ENCODE results near the gene ZMYND12.

Gene ZMYND12

DNA sequence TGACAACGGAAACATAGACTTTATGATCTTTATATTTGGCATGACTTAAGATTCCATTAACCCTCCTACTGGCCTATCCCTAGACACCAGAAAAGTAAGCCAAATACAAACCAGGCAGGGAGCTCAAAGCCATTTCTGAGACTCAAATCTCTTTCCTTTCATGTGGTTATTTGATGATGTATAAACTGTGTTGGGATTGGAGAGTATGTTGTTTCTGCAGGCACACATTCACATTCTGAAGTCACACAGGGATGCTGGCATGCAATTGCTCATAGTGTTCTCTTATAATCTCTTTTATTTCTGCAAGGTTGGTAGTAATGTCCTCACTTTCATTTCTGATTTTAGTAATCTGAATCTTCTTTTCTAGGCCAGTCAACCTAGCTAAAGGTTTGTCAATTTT is 5.8 kb downstream of the ZMYND12 start:
- in situ Hi-C loops (cut with MboI; ENCODE audit: low pct_unique_long_range_greater_than_20kb, low sequenced_read_pairs), result no loop called here

DNA sequence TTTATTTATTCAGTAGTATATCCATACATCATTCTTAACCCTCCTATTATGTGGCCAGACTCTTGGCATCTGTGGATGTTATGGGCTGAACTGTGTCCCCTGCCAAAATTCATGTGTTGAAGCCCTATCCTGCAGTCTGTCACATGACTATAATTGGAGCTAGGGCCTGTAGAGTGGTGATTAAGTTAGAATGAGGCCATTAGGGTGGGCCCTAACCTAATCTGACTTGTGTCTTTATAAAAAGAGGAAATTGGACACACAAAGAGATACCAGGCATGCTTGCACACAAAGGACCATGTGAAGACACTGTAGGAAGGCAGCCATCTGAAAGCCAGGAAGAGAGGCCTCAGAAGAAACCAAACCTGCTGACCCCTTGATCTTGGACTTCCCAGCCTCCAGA is 6.6 kb downstream of the ZMYND12 start:
- DNase-seq, result no peak
- in situ Hi-C loops (cut with MboI; ENCODE audit: low pct_unique_long_range_greater_than_20kb, low sequenced_read_pairs), result no loop called here

More for the DNA sequence above, 5.8 kb downstream of the ZMYND12 start:
- no peak for DNase-seq

GRCh38 chr1:42442662-42443061 is 13.2 kb downstream of the ZMYND12 start:
- in situ Hi-C loops (cut with MboI; ENCODE audit: low pct_unique_long_range_greater_than_20kb, low sequenced_read_pairs), result no loop called here

GRCh38 chr1:42439940-42440339 is 15.9 kb downstream of the ZMYND12 start:
- in situ Hi-C loops (cut with MboI; ENCODE audit: low pct_unique_long_range_greater_than_20kb, low sequenced_read_pairs), result no loop called here
- no peak for DNase-seq

More at GRCh38 chr1:42442662-42443061, 13.2 kb downstream of the ZMYND12 start:
- DNase-seq, result no peak

GRCh38 chr1:42434340-42434739 is 21.5 kb downstream of the ZMYND12 start:
- in situ Hi-C loops (cut with MboI; ENCODE audit: low pct_unique_long_range_greater_than_20kb, low sequenced_read_pairs), result no loop called here
- DNase-seq, result no peak

DNA sequence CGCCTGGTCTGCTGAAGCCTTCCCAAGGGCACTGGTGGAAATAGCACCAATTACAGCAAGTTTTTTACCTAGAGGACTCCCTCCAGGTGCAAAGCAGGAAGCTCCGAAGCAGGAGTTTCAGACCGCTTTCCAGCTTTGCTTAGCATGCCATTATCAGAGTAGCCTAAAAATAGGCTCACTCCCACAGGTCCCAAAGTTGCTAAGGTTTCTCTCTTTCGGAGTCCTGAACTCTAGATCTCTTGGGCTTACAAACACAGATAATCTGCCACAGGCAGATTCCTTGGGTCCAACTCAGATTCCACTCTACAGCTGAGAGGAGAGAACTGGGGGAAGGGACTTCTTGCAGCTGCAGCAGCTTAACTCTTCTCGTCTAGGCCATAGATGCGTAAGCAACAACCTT is 22.5 kb downstream of the ZMYND12 start:
- no peak for DNase-seq
- in situ Hi-C loops (cut with MboI; ENCODE audit: low pct_unique_long_range_greater_than_20kb, low sequenced_read_pairs), result no loop called here

GRCh38 chr1:42432714-42433113 is 23.1 kb downstream of the ZMYND12 start:
- in situ Hi-C loops (cut with MboI; ENCODE audit: low pct_unique_long_range_greater_than_20kb, low sequenced_read_pairs), result no loop called here
- DNase-seq, result no peak

DNA sequence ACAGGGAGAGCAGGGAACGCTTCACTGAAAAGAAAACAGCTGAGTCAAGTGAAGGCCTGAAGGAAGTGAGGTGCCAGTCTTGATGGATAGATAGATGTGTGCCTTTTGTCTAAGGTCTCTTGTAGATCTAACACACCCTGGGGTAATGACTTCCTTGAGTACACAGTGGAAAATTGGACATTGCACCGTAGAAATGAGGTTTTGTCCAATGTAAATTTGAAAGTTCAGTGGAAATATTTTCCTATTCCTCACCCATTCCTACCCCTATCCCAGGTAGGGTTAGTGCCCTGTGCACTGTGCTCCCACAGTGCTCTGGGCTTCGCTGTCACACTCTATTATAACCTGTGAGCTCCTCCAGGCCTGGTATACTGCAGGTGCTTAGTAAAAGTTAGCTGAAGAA is 24.3 kb downstream of the ZMYND12 start:
- in situ Hi-C loops (cut with MboI; ENCODE audit: low pct_unique_long_range_greater_than_20kb, low sequenced_read_pairs), result no loop called here
- DNase-seq, result no peak

DNA sequence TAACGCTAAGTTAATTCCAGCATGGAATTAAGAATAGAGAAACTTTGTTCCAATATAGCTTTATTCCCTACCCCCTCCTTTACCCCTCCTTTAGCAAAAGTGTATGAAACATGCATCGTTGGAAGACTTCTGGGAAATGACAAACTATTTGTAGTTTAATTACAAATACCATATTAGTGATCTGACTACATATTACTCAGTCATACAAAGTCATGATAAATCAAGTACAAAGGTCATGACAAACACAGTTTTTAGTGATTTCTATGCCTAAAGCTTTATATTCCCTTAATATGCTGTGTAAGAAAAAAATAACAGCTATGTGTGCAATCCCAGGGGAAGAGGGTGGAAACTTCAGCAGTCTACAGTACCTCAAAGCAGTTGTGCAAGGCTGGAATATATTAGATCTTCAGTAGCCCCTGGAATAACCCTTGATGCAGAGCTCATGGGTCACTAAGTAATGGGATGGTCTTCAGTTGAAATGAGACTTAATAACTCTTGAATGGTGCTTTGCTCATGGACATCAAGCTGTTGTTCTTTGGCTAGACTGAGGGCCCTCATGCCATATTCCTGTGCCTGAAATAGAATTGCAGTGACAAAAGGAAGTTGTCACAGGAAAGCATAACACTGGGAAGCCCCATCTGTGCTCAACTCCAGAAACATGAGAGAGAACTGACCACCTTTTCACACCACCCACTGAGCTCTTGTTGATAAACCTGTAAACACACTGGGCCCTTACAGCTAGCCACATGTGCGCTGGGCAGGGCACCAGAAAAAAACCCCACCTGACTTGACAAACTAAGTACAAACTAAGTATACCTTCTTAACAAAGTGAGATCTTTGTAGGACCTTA is 25.3 kb downstream of the ZMYND12 start:
- in situ Hi-C loops (cut with MboI; ENCODE audit: low pct_unique_long_range_greater_than_20kb, low sequenced_read_pairs), result no loop called here
- no peak for DNase-seq

DNA sequence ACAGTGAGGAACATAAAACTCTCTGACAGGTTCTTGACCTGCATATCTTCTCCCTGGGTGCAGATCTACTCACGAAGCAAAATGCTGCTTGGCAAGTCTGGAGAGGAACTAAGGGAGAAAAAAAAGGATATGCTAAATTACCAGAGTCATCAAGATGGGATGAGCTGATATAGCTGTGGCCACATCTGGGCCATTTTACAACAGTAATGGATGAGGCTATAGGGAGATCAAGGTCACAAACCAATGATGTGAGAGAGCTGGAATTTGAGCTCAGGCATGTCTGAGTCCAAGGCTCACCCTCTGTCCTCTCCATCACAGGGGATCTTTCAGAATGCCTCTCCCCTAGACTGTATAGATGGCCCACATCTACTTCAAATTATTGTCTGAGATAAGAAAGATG is 26.2 kb downstream of the ZMYND12 start:
- peak; percentile 41 for DNase-seq
- in situ Hi-C loops (cut with MboI; ENCODE audit: low pct_unique_long_range_greater_than_20kb, low sequenced_read_pairs), result no loop called here

- DNase-seq, result no peak
- in situ Hi-C loops (cut with MboI; ENCODE audit: low pct_unique_long_range_greater_than_20kb, low sequenced_read_pairs), result no loop called here
Measured at GRCh38 chr1:42427240-42427639, 28.6 kb downstream of the ZMYND12 start.

- in situ Hi-C loops (cut with MboI; ENCODE audit: low pct_unique_long_range_greater_than_20kb, low sequenced_read_pairs), result no loop called here
- no peak for DNase-seq
Measured at GRCh38 chr1:42424201-42424600, 31.6 kb downstream of the ZMYND12 start.

DNA sequence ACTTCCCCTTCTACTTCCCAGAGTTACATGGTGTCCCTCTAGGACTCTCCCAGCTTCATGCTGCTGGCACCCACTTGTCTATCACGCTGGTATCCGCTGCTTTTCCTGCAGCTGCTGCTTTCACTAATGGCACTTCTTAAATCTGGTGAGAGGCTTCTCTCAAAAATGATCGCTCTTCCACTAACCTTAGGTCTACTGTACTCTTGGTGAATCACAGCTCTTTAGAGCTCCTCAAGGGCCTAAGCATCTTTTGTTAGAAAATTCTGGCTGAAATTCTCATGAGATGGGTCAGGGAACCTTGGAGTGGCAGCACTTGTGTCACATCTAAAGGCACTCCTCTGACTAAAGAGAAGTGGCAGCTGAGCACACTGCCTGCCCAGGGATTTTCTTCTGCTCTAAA is 32.1 kb downstream of the ZMYND12 start:
- in situ Hi-C loops (cut with MboI; ENCODE audit: low pct_unique_long_range_greater_than_20kb, low sequenced_read_pairs), result no loop called here
- no peak for DNase-seq

DNA sequence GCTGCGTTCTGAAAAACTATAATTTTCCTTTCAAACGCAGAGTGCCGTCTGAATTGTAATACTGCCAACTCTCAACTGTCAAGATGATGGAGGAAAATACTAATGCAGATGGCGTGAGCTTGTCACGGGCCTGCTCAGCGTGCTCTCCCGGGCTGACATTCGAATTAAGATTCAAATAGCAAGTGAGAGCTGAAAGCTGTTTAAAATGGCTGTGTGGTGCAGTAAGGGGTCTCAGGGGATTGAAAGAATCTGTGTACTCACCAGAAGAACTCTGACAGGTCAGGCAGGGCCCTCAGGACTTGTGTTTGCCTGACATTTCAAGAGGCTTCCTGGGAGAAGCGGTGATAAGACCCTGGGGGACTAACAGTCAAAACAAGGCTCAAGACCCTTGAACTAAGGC is 33.1 kb downstream of the ZMYND12 start:
- in situ Hi-C loops (cut with MboI; ENCODE audit: low pct_unique_long_range_greater_than_20kb, low sequenced_read_pairs), result no loop called here
- no peak for DNase-seq

- in situ Hi-C loops (cut with MboI; ENCODE audit: low pct_unique_long_range_greater_than_20kb, low sequenced_read_pairs), result no loop called here
- peak; percentile 8 for DNase-seq
Measured at GRCh38 chr1:42420911-42421585, 34.8 kb downstream of the ZMYND12 start.

DNA sequence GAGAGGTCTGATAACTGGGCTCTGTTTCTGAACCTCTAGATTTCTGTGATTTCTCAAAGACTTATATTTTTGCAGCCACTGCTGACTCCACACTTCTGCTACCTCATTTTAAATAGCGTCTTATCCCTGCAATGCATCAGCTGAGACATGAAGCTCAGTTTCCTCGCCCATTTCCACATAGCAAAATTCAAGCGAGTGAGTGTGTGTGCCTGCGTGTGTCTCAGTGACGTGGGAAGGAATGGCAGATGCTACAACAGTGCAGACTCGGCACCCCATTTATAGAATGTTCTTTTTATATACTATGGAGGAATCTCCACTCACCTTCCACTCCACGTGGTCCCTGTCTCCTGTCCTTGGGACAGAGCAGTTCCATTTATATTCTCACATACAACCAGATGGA is 35.7 kb downstream of the ZMYND12 start:
- in situ Hi-C loops (cut with MboI; ENCODE audit: low pct_unique_long_range_greater_than_20kb, low sequenced_read_pairs), result no loop called here
- no peak for DNase-seq

DNA sequence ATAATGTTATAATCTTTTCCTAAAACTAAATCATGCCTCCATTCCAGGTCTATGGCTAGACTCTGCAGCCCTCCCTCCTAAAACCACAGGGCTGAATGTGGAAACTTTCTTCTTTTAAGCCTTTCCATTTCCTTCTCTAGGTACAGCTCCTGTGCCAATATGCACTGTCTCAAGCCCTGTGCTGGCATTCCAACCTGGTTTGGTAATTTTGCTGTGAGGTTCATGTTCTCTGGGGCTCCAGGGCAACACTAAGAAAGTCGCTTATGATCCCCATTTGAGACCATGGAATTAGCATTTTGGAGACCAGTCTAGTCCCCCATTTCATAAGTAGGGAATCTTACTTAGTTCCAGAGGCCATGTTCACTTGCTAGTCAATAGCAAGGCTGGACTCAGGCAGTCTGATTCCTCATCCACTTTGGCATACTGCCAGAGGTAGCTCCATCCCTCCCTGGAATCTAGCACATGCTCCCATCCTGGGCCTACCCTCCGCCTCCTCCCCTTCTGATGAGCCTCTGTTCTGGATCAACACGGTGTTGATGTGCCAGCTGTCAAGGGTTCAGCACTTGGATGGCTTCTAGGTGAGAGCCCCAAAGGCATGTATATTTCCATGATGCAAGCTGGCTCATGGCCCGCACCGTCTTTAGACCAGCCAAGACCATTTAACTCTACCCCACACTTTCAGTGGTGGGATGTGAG is 36.5 kb downstream of the ZMYND12 start:
- no peak for DNase-seq
- in situ Hi-C loops (cut with MboI; ENCODE audit: low pct_unique_long_range_greater_than_20kb, low sequenced_read_pairs), result no loop called here

DNA sequence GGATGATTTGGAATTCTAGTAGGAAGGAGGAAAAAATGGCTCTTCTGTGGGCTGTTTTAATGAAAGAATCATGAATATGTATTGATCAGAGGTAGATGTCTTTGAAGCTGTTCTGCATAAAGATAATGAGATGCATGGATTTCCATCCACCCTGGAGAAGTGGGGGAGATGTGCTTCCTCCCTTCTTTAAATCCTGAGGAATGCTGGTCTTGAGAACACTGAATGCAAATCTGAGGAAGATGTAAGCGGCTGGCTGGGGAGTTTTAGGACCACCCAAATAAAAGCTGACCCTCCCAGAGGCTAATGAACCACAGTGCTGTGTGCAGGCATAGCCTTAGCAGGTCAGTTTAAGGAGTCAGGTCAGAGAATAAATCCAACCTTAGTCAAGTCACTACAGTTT is 37.3 kb downstream of the ZMYND12 start:
- in situ Hi-C loops (cut with MboI; ENCODE audit: low pct_unique_long_range_greater_than_20kb, low sequenced_read_pairs), result no loop called here
- no peak for DNase-seq

DNA sequence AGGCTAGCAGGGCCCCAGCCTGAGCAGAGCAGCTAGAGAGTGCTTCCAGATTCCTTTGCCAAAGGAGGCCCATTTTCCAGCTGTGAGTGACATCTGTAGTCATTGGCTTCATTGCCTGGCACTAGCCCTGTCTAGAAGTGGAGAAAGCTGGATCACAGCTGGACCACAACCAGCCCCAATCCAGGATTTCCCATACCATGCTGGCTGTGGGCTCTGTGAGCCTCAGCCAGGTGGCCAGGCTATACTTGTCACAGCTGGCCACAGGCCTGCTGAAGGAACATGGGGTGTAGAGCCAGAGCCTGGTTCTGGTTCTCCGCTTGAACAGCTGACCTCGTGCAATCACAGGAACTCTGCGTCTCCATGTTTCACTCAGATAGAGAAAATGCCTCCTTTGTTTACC is 38.7 kb downstream of the ZMYND12 start:
- no peak for DNase-seq
- in situ Hi-C loops (cut with MboI; ENCODE audit: low pct_unique_long_range_greater_than_20kb, low sequenced_read_pairs), result no loop called here
